GM23338 (cell line): Measurements from ENCODE around the gene GOLGA7B. TPM values are rescaled to one million over a fixed set of nuclear protein-coding genes. Genes with fewer than 3 reads are reported as not detected.

Experiments
- ATAC-seq: fragments of 200-7000 bp; cut with Tn5 transposase; 3 replicates; pipeline ENCODE4 v1.9.1; 2020
- DNase-seq: peaks from one replicate; pipeline ENCODE4 v3.0.0-alpha.2; 2015; ENCODE audit warnings: low spot score
- H2AFZ ChIP-seq: fragments of 200-600 bp; sonication (generic); 2 replicates; pipeline ENCODE4 v1.8.0; 2016; ENCODE audit warnings: antibody characterized with exemption, mild to moderate bottlenecking, moderate library complexity
- H3F3A ChIP-seq: fragments of 200-600 bp; sonication (generic); replicated peaks from 2 replicates; pipeline ENCODE4 v1.8.0; 2017; ENCODE audit warnings: antibody characterized with exemption, mixed run types, low read depth
- H3K27ac ChIP-seq: fragments of 200-600 bp; sonication (generic); 2 replicates; pipeline ENCODE4 v1.6.1; 2016; ENCODE audit warnings: low read depth
- H3K27me3 ChIP-seq: fragments of 200-600 bp; sonication (generic); 2 replicates; pipeline ENCODE4 v1.8.0; 2016; ENCODE audit warnings: mild to moderate bottlenecking, mixed run types, moderate library complexity; ENCODE audit not compliant: insufficient read depth
- H3K36me3 ChIP-seq: fragments of 200-600 bp; sonication (generic); 2 replicates; pipeline ENCODE4 v1.8.0; 2016; ENCODE audit warnings: mild to moderate bottlenecking; ENCODE audit not compliant: insufficient read depth
- H3K4me1 ChIP-seq: fragments of 200-600 bp; sonication (generic); 2 replicates; pipeline ENCODE4 v1.8.0; 2016; ENCODE audit warnings: mild to moderate bottlenecking, moderate library complexity; ENCODE audit not compliant: insufficient read depth
- H3K4me2 ChIP-seq: fragments of 200-600 bp; sonication (generic); 2 replicates; pipeline ENCODE4 v1.7.1; 2017; ENCODE audit warnings: mixed run types
- H3K4me3 ChIP-seq: fragments of 200-600 bp; sonication (generic); 2 replicates; pipeline ENCODE4 v1.6.1; 2016; ENCODE audit warnings: mixed run types
- H3K79me2 ChIP-seq: fragments of 200-600 bp; sonication (generic); replicated peaks from 2 replicates; pipeline ENCODE4 v1.8.0; 2017; ENCODE audit warnings: mild to moderate bottlenecking; ENCODE audit not compliant: insufficient read depth
- H3K9me2 ChIP-seq: fragments of 200-600 bp; sonication (generic); 2 replicates; pipeline ENCODE4 v1.8.0; 2017; ENCODE audit not compliant: insufficient read depth
- H4K20me1 ChIP-seq: fragments of 200-600 bp; sonication (generic); replicated peaks from 2 replicates; pipeline ENCODE4 v1.8.0; 2017; ENCODE audit warnings: mild to moderate bottlenecking; ENCODE audit not compliant: insufficient read depth
- H3K27ac Mint-ChIP-seq: 2 replicates; pipeline ENCODE4 v1.8.0; 2020; ENCODE audit warnings: inconsistent platforms, mild to moderate bottlenecking, moderate library complexity, mixed read lengths
- H3K27me3 Mint-ChIP-seq: 3 replicates; pipeline ENCODE4 v1.8.0; 2022; ENCODE audit warnings: low read depth, mild to moderate bottlenecking, moderate library complexity, mixed read lengths, inconsistent platforms; ENCODE audit not compliant: insufficient read depth, poor library complexity
- H3K36me3 Mint-ChIP-seq: 3 replicates; pipeline ENCODE4 v1.8.0; 2021; ENCODE audit warnings: low read depth, mild to moderate bottlenecking, inconsistent platforms, moderate library complexity, mixed read lengths
- H3K4me1 Mint-ChIP-seq: 3 replicates; pipeline ENCODE4 v1.8.0; 2020; ENCODE audit warnings: mild to moderate bottlenecking, inconsistent platforms, mixed read lengths
- H3K4me3 Mint-ChIP-seq: 3 replicates; pipeline ENCODE4 v1.8.0; 2021; ENCODE audit warnings: moderate library complexity, mild to moderate bottlenecking, inconsistent platforms, mixed read lengths
- H3K9me3 Mint-ChIP-seq: 3 replicates; pipeline ENCODE4 v1.8.0; 2020; ENCODE audit warnings: moderate library complexity, mild to moderate bottlenecking, inconsistent platforms, mixed read lengths
- CTCF ChIP-seq, 2 experiments: fragments of 200-600 bp in 1 of 2; sonication (generic) in 1 of 2; conservative IDR thresholded peaks; 2 replicates each; pipeline versions ENCODE4 v1.5.1 to v1.6.1; 2016 to 2017; ENCODE audit warnings: antibody characterized with exemption in 2 of 2, low read depth in 2 of 2, mild to moderate bottlenecking in 2 of 2, moderate library complexity in 1 of 2
- EZH2 ChIP-seq: fragments of 200-600 bp; sonication (generic); IDR thresholded peaks from one replicate; pipeline ENCODE4 v1.8.0; 2017; ENCODE audit warnings: antibody characterized with exemption, mild to moderate bottlenecking, low read depth; ENCODE audit not compliant: unreplicated experiment
- REST ChIP-seq: IDR thresholded peaks from one replicate; pipeline ENCODE4 v1.6.1; 2018; ENCODE audit warnings: antibody characterized with exemption; ENCODE audit not compliant: unreplicated experiment
- ZNF114 ChIP-seq: fragments of 250-450 bp; sonication (Bioruptor Pico); IDR thresholded peaks from 2 replicates; pipeline ENCODE4 v1.5.0; 2020; ENCODE audit warnings: mild to moderate bottlenecking, moderate library complexity
- ZNF331 ChIP-seq: fragments of 250-450 bp; sonication (Bioruptor Pico); IDR thresholded peaks from 2 replicates; pipeline ENCODE4 v1.5.0; 2020; ENCODE audit warnings: low read depth, mild to moderate bottlenecking, moderate library complexity
- ZNF462 ChIP-seq: fragments of 250-450 bp; sonication (Bioruptor Pico); IDR thresholded peaks from 2 replicates; pipeline ENCODE4 v1.5.0; 2020; ENCODE audit warnings: mild to moderate bottlenecking, moderate library complexity
- polyA plus RNA-seq: library from polyadenylated mRNA; unstranded; fragments of >200 nt; fragmentation: Nextera tagmentation; extraction: Ambion mirVana; gene quantifications from 2 replicates; pipeline ENCODE4 v1.2.1, GENCODE V29; 2016
- total RNA-seq: library from RNA; depleted of rRNA; stranded (reverse); fragments of >200 nt; shearing (Covaris generic); gene quantifications from 2 replicates; pipeline ENCODE4 v1.2.3, GENCODE V29; 2014

GOLGA7B gene
- total and polyA plus RNA-seq, 2 experiments from 2014 or later, result 0.14 to 0.15 TPM

- Histone ChIP-seq H3K4me3 (no peak overlapping the region), H3K27ac (no peak overlapping the region), H3K4me2 (no peak overlapping the region), H3K27me3 (peaks cover 31% of the 10 kb centered on the region), H2AFZ (no peak overlapping the region), H3F3A (no peaks in the 10 kb centered on the region), H3K79me2 (no peaks in the 10 kb centered on the region), H3K4me1 (peaks cover 3% of the 10 kb centered on the region; the same call in 1 of the 2 replicates), H3K36me3 (no peaks in the 10 kb centered on the region), H3K9me2 (0 out of 2 replicates have a peak, but pooled peaks cover 3% of the 10 kb centered on the region), H4K20me1 (no peaks in the 10 kb centered on the region)
- no peaks in the 10 kb centered on the region for H3K9me3 Mint-ChIP-seq
- H3K4me1 Mint-ChIP-seq, result peaks cover 10% of the 10 kb centered on the region
- H3K4me3 Mint-ChIP-seq, result no peak overlapping the region
- H3K27ac Mint-ChIP-seq, result no peak overlapping the region
- no peaks in the 10 kb centered on the region for H3K36me3 Mint-ChIP-seq
- no peak for DNase-seq
- peaks cover 28% of the 10 kb centered on the region for H3K27me3 Mint-ChIP-seq
- ATAC-seq, result no peak
- TF ChIP-seq ZNF462 (CRISPR knock-in tag) (no peak), EZH2 (no peak), ZNF114 (no peak), ZNF331 (no peak), REST (no peak), CTCF (conservative IDR thresholded peaks at IDR 0.05; ENCODE audit: low read depth in 2 of 2) (no peak)
Measured at GRCh38 chr10:97852277-97852676, 2.6 kb downstream of the GOLGA7B start.
